ENCODE results near the gene PARVB.

The PARVB gene

DNA sequence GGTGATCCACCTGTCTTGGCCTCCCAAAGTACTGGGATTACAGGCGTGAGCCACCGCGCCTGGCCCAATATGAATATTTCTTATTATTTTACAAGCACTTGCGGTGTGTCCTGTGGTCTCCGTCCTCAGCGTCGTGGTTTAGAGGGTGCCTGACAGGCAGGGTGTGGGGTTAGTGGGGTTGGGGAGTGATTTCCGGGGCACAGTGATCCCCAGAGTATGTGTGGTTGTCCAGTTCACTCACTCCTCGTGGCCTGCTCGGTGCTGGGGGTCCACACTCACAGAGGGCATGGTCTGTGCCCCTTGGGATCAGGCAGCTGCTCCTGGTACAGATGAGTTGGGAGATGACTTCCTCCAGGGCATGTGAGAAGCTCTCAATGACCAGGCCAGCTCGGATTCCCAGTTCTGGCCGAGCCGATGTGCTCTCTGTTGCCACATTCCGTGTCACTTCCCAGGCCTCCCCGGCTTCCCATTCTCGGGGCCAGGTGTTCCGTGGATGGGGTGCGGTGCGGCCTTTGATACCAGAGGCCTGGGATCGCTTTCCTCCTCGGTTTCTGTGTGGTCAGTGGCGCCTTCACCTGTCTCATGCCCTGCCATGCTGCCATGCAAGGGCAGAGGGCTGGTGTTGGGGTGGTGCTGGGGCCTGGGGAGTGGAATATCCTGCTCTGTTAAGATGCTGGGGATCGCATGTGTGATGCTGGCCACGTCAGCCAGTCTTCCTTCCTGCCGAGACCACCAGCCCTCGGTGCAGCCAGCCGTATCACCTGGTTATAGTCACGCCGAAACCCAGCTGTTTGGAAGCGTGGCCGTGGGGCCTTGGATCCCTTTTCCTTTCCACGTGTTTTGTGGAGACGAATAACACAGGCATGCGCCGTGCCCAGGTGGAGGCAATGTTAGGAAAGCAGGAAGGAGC lies 39.6 kb downstream of the PARVB start:
- DNase-seq = no peak

DNA sequence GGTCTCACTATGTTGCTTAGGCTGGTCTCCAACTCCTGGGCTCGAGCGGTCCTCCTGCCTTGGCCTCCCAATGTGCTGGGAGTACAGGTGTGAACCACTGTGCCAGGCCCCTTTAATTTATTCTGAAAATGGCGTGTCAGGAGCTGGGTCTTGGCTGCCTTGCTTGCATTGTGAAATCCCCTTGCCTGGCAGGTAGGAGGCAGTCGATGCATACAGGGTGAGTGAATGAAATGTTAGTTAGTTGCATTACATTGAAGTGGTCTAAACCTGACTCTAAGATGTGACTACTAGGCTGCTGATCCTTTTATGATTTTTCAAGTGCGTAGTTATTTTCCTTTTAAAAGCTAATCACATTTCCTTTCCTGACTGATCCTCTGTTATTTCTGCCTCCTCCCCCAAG lies 42.9 kb downstream of the PARVB start:
- DNase-seq = no peak

DNA sequence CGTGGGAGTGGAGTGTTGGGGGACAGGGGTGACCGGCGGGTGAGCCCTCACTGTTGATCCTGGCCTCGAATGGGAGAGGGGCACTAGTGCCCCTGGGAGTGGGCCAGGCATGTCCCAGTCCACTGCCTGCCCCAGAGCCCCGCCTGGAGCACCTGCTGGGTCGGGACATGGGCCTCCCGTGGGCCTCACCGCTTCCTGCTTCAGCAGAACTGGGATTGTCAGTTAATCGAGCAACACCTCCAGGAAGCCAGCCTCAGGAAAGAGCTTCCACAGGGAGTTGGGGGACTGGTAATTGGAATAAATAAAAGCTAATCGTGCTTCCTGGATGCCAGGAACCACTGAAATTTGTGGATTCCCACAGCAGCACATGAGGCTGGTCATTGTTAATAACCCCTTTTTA lies 43.8 kb downstream of the PARVB start:
- no peak for DNase-seq

DNA sequence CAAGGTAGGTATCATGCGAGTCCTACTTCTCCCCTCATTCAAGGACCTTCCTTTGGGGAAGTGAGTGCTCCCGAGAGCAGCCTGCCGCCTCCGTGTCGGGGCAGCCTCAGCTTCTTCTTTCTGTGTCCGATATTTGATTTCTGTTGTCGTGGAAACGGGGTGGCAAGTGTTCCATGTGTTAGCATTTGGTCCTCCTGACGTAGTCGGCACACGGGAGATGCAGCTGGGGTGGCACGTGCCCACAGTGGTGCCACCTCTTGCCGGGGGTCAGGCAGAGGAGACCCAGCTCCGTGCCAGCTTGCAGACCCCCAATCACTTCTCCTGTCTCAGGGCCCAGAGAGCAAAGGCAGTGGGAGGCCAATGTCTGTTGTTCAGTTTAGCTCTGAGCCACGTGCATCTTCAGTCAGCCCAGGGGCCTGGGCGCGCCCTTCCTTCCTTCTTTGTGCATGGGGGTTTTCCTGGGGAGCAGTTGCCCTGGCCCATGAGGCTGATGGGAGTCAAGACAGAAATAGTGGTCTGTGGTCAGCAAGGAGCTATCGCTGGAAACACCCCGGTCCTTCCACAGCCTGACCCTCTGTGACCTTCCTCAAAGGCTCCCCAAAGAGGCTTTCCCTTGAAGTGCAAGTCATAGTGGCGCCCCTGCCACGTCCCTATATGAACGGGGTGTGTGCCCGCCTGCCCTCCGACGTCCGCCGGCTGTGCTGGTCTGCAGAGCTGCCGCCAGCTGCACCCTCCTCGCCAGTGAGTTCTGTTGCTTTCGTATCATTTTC lies 44.5 kb downstream of the PARVB start:
- DNase-seq = no peak

DNA sequence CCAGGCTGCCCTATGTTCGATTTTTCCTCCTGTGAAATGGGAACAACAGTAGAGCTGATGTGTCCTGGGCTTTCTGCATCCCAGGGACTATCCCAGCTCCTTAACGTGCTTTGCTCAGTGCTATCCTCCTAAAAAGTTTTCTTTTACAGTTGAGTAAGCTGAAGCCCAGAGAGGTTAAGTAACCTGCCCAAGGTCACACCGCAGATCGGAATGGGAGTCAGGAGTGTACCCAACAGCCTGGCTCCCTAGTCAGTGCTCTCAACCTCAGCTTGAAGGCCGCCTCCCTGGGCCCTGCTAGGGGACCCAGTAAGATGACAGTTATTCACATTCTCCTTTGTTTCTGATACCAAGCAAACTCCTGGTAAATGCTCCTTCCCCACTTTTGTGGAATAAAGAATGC lies 45.9 kb downstream of the PARVB start:
- DNase-seq = no peak

DNA sequence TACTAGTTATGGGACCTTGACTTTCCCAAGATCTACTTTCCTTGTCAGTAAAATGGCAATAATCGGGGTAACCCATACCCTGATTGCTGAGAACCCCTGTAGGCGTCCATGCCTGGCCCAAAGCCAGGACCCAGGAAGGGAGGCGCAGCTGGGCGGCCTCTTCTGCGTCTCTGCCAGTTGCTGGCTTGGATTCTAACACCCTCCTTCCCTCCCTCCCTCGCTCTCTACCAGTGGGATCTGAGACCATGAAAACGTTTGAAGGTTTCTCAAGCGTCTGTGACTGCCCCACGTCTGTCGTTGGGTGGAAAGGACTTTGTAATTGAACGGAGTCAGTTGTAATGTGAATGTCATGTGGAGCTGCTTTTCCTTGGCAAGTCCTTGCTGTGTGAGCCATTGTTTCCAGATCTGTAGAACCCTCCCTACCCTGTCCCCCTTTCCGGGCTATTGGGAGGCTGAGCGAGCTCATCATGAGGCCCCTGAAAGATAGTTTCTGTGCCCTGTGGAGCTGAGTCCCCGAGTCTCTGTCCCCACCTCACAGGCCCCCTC lies 47.8 kb downstream of the PARVB start:
- DNase-seq = no peak

DNA sequence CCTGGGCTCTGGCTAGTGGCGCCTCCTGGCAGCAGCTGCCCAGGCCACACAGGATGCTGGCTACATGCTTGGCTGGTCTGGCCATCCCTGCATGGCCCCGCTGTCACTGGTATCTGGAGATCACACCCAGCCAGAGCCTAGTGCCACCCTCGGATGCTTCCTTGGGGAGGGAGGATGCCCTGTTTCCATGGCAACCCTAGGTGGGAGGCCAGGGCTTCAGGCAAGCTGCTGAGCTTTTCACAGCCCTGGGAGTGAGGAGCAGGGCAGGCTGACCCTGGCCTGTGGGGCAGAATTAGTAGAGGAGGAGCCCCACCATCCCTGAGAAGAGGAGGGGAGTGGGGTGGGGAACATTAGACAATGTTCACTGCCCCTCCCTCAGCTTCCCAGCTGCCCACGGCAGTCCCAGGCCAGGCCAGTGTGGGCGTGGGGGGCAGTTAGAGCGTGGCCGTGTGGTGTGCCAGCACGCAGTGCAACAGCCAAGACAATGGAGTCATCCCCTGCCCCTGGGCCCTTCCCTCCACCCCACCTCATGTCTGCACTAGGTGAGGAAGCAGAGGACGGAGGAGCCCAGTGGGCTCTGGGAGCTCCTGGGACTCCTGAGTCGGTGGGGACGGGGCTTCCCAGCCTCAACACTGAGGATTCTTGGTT lies 50.4 kb downstream of the PARVB start:
- DNase-seq = peak; percentile 35

DNA sequence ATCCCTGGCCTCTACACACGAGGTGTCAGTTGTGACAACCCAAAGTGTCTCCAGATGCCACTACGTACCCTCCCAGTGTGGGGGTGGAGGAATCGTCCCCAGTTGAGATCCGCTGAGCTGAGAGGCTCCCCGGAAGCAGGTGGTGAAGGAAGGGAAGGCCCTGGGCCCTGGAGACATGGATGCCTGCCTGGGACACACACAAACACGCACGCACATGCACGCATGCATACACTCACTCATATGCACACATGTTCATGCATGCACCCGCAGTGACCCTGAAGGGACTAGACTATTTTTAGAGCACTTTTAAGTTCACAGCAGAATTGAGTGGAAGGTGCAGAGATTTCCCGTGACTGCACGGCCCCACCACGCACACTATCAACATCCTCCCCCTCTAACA lies 50.9 kb downstream of the PARVB start:
- DNase-seq = no peak

DNA sequence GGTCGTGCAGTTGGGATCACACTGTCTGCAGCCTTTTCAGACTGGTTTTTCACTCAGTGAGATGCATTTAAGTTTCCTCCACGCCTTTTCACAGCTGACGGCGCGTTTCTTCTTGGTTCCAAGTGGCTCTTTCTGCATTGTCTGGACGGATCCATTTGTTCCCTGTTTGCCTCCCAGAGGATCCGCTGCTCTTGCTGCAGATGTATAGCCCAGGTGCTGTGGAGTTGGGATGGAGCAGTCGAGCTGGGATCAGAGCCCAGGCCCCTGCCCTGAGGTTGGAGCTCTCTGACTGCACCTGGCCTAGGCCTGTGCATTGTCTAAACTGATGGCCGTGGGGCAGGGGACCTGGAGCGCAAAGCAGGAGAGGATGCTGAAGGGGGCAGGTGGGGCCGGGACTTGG lies 51.6 kb downstream of the PARVB start:
- no peak for DNase-seq

DNA sequence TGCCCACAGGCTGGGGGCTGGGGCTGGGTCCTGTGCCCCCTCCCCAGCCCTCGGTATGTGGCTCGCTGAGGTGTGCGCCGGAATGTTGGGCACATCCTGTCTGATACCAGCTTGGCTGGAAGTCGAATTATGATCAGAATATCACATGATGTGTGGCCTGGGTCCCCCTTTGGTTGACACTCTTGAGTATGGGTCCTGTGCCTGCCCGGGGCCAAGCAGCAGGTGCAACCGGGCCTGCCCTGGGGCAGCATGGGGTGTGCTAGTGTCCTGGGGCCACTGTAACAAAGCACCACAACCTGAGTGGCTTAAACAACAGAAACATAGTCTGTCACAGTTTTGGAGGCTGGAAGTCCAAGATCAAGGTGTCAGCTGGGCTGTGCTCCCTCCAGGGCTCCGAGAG lies 52.7 kb downstream of the PARVB start:
- DNase-seq = no peak

DNA sequence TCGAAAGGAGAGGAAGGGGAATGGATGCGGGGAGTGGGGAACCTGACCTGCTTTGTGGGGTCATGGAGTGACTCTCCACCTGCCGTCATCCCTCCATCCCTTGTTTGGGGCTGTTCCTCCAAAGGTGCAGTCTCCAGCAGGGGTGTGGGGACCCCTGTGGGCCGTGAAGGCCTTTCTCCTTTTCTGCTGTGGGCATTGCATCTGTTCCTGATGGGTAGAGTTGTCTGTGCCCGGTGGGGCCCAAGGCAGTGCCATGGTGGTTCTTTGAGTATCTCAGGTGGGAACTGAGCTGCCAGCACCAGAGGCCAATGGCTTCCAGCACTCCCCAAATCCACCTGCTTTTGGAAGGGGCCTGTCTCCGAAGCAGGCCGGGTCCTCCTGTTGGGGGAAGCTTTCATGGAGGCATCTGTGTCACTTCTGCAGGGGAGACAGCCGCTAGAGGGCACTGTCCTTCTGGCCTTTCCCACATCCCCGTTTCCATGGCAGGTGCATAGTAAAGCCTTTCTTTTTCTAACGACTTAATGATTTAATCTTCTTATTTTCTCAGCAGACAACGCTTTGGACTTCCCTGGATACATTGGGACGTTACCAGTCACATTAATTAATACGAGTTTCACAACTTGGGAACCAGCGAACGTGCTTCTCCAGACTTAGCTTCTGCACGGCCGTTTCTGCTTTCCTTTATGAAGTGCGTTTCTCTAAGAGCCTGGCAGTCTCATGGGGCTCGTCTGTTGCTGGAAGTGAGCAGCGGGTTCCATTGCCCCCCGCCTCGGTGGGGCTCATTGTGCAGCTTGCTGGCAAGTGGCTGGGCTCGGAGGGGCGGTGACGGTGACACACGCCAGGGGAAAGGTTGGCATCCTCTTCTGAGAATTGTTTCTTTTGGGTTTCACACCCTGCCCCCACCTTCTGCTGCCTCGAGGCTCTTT lies 57.1 kb downstream of the PARVB start:
- peak; percentile 62 for DNase-seq

DNA sequence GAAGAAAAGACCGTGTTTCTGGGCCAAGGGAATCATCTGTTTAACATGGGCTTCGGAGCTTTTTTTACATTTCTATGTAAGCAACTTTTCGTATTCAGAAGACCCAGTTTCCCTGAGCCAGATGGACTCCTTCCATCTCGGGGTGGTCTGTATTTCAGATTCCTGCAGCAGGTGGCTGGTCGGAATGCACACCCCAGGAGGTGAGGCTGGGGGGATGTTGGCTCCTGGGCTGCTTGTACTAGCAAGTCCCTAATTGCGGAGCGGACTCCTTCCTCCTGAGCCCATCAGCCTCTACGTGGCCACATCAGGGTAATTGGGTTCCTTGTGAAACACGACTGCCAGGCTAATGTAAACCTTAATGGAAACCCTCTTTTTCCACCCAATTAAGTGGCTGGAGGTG lies 58.7 kb downstream of the PARVB start:
- DNase-seq = no peak

DNA sequence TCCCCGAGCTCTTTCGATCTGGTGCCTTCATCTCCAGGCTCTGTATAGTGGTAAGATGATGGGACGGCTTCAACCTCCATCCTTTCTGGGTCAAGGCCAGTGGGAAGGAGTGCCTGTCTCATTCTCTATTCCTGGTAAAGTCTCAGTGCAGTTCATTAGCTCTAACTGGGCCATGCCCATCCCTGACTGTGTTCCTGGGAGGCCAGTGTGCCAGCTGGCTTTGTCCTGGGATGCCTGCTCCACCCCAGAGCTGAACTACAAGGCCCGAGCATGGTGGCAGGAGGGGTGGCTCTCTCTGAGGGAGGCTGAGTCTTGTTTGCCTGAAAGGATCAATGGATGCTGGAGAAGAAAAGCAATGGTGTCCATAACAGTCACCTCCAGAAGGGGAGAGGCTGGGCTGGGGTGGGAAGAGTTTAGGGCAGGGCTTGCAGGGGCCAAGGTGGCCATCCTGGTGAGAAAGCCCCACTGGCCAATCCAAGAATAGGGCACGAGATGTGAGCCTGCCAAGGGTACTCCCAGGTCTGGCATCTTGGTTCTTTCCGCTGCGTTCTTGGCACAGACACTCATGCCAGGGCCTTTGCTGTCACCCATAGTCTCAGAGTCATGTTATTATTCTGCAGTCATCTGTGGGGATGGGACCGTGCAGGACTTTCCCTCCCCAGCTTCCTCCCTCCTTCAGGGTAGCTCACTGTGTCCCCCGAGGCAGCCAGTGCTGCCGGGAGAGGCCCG lies 60.1 kb downstream of the PARVB start:
- no peak for DNase-seq

DNA sequence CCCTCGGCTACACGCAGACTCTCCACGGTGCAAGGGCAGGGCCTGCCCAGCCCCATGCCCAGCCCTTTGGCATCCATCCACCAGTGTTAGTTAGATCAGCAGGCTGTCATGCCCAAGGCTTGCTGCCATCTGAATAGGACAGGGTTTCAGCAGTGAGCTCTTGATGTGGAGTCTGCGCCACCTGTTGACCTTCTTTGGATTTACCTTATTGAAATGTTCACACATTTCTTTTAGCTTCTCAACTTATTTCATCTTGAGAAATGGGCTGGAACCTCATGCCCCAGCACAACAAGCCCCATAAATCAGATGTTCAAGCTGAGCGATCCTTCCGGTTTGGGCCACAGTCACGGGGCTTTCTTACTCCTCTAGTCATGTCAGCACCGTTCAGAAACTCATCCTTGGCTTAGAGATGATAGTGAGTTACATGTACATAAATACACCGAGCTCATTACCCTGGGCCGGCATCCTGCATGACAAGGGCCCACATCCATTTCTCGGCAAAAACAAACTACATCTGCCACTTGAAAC lies 61.7 kb downstream of the PARVB start:
- peak; percentile 36 for DNase-seq

DNA sequence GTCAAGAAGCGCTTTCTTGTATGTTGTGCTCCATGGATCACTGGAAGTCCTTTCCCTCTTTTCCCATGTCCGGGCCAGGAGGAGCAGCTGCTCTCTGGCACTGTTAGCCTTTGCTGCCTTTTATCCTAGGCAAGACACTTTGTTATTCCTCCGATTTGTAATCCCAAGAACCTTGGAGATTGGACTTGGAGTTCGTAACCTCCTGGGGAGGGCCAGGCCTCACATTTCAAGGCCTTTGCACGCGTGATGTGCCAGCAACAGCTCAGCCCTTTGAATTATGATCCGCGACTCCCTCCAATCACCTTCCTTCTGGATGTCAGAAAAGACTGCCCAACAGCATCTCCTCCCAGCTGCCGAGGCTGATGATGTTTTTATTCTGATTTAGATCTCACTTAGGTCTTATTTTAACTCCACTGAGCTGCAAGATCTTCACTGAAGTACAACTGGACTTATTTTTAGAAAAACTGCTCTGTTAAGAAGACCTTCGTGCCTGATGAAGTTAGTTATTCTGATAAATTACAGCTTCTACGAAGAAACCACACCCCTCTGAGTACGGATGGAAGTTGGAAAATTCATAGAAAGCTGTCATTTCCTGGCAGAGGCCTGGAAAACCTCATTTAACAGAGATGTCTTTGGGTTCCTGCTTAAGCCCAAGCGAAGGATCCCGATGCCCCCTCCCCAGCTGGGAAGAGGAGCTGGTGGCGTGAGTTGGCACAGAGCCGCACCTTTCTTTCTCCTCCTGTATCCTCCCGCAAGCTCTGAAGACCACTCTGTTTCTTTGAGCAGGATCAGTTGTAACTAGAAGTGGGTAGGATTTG lies 62.4 kb downstream of the PARVB start:
- DNase-seq = no peak

DNA sequence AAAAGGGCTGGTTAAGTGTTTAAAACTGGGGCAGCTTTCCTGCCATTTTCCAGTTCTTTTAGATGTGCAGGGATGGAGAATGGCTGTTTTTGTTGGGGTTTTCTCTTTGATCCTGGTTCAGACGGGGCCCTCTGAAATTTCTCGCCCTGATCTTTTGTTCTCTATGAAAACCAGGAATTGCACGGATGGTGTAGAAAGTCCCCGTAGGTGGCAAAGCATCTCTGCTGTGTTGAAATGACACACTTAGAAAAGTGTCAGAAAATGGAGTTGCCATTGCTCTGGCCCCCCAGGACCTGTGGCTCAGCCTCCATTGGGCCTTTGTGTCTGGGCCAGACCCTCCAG lies 63.0 kb downstream of the PARVB start:
- DNase-seq = no peak

DNA sequence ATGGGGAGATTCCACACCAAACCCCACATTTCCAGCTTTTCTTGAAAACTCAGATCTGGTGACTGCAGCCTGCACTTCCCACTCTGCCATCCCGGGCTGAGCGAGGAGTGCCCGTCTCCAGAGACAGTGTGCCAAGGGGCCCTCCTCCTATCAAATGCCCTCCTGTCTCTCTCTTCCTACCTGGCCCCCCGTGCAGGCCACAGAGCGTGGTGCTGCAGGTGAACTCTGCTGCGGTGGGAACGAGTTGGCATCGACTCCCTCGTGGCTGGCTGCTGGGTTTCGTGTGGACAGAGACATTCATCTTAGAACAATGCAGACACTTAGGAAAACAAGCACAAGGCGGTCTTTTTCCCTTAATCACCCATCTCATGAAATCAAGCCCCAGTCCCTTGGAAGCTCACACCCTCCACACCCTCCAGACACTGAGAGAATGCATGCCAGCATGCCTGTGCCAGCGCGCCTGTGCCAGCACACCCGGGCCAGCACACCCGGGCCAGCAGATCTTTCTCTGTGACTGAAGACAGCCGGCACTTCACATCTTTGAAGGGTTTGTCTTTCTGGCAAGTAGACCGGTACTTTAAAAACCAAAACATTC lies 65.0 kb downstream of the PARVB start:
- DNase-seq = no peak

DNA sequence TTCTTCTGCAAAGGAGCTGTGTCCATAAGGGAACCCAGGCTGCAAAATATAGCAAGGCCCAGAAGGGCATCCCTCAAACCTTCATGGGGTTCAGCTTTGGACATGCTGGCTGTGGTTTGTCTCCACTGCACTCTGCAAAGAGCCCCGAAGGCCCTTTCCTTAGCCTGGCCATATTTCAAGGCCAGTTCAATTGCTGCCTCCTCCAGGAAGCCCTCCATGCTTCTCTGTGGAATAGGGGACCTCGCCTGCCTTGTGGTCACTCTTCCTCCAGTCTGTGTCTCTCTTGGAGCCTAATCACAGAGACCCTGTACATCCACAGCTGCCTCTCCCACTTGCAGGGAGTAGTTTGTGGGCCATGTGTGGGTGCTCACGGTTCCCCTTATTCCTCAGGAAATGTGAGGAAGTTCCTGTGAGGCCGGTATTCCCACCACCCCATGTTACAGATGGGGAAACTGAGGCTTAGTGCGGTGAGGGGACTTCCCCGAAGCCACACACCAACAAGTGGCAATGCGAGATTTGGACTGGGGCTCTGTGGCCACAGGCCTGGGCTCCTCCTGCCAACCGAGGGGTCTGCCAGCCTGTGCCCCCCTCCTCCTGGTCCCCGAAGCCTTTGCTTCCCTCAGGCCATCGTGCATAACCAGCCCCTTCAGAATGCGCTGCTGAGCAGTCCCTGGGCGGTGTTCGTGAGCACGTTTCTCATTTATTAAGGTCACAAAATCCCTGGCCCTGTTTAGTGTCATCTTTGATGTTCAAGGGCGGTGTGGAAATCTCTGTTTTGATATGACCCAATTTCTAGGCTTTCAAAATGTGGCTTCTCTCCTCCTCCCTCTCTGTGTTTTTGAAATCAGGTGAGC lies 65.8 kb downstream of the PARVB start:
- DNase-seq = no peak

DNA sequence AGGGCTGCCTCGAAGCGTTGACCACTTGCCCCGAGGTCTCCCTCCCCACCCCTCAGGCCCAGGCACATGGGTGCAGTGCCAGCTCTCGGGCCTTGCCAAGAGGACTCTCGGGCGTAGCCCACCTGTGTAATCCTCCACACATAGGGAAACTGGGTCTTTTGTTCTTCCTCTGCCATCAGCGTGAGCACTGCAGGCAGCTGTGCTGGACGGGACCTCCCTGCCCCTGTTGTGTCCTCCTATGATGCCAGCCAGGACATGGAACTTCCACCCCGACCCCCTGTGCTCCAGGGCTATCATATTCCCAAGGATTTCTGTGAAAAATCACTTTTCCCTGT lies 66.4 kb downstream of the PARVB start:
- DNase-seq = no peak

All from NCI-H146 (cell line).